Measurements from ENCODE around the gene CALM3.

GRCh38 chr19:46622118-46622446, 21.0 kb downstream of the CALM3 start:
- TF ChIP-seq CTCF (IDR thresholded peaks at IDR 0.05) (no peak), POLR2A (IDR thresholded peaks at IDR 0.05) (no peak)
